ENCODE measurements around the gene DMRTB1.

DMRTB1 gene

GRCh38 chr1:53500204-53501064 is 41.2 kb downstream of the DMRTB1 start:
- H3K4me1 ChIP-seq (ENCODE audit: control insufficient read depth in 1 of 2, insufficient read depth in 1 of 2, low read depth in 1 of 2, low read length in 1 of 2), result no peaks in the 10 kb centered on the region
- no peak overlapping the region for H3K4me3 ChIP-seq (ENCODE audit: low read depth in 1 of 2, low read length in 1 of 2)
- H3K27ac ChIP-seq, result no peak overlapping the region
- no peaks in the 10 kb centered on the region for H3K9me3 ChIP-seq
- peaks cover 4% of the 10 kb centered on the region for H3K27me3 ChIP-seq
- H3K36me3 ChIP-seq, result no peaks in the 10 kb centered on the region
- TF ChIP-seq CTCF (IDR thresholded peaks at IDR 0.05), result no peak

DNA sequence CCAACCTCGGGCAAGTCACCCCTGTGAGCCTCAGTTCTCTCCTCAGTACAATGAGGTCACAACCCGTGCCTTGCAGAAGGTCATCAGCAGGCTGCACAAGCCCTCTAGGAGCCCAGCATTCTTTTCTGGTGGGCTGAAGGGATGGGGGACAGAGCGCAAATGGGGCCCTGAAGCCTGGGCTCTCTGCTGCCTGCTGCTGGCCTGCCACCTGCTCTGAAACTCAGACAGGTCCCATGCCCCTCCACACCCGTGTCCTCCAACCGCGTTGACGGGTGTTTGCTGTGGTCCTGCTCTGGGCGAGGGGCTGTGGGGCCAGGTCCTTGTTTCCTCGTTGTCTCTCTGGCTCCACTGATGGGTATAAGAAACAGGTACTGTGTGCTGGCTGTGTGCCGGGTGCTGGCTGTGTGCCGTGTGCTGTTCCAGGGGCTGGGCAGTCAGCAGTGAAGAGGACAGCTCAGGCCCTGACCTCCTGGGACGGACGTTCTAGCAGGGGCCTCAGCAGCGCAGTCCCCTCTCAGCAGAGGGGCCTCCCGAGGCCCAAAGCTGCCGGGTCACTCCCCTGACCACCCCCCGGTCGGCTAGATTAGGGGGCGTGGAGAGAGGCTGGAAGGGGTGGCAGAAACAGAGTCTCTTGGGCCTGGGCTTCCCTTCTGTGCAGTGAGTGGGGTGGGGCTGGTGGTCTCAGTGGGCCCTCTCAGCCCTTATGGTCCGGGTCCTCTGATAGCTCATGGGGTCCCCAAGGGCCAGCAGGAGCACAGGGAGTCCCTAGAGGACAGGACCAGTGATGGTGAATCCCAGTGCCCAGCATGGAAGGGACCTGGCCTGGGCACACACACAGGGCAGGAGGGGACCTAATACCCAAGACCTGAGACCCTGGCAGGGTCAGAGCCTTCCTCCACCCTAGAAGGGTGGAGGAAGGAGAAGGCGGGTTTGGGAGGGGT is 42.1 kb downstream of the DMRTB1 start:
- Histone ChIP-seq H3K4me1 (ENCODE audit: control insufficient read depth in 1 of 2, insufficient read depth in 1 of 2, low read depth in 1 of 2, low read length in 1 of 2) (no peaks in the 10 kb centered on the region), H3K27me3 (peaks cover 4% of the 10 kb centered on the region), H3K4me3 (ENCODE audit: low read depth in 1 of 2, low read length in 1 of 2) (no peak overlapping the region), H3K27ac (no peak overlapping the region), H3K9me3 (no peaks in the 10 kb centered on the region), H3K36me3 (no peaks in the 10 kb centered on the region)
- no peak for TF ChIP-seq CTCF (IDR thresholded peaks at IDR 0.05)

GRCh38 chr1:53502641-53503432 is 43.6 kb downstream of the DMRTB1 start:
- Histone ChIP-seq H3K36me3 (no peaks in the 10 kb centered on the region), H3K9me3 (no peaks in the 10 kb centered on the region), H3K4me3 (ENCODE audit: low read depth in 1 of 2, low read length in 1 of 2) (no peak overlapping the region), H3K4me1 (ENCODE audit: control insufficient read depth in 1 of 2, insufficient read depth in 1 of 2, low read depth in 1 of 2, low read length in 1 of 2) (no peaks in the 10 kb centered on the region), H3K27me3 (peaks cover 4% of the 10 kb centered on the region), H3K27ac (no peak overlapping the region)
- no peak for TF ChIP-seq CTCF (IDR thresholded peaks at IDR 0.05)

GRCh38 chr1:53503433-53504217 is 44.4 kb downstream of the DMRTB1 start:
- Histone ChIP-seq H3K27me3 (peaks cover 4% of the 10 kb centered on the region), H3K4me1 (ENCODE audit: control insufficient read depth in 1 of 2, insufficient read depth in 1 of 2, low read depth in 1 of 2, low read length in 1 of 2) (no peaks in the 10 kb centered on the region), H3K36me3 (no peaks in the 10 kb centered on the region), H3K9me3 (no peaks in the 10 kb centered on the region), H3K4me3 (ENCODE audit: low read depth in 1 of 2, low read length in 1 of 2) (no peak overlapping the region), H3K27ac (no peak overlapping the region)
- TF ChIP-seq CTCF (IDR thresholded peaks at IDR 0.05), result no peak
